ENCODE measurements around the gene RAD23B.

Gene RAD23B

GRCh38 chr9:107316795-107317661 is 33.9 kb downstream of the RAD23B start:
- peaks cover 90% of the 10 kb centered on the region for H3K79me2 ChIP-seq (ENCODE audit: low read length)
- H3K9me3 ChIP-seq (ENCODE audit: insufficient read depth, low read length): no peaks in the 10 kb centered on the region
- TF ChIP-seq CTCF (IDR thresholded peaks at IDR 0.05; ENCODE audit: low read depth, low read length): no peak
- no peak overlapping the region for H2AFZ ChIP-seq (ENCODE audit: low read depth, low read length)
- peaks cover 63% of the 10 kb centered on the region for H3K36me3 ChIP-seq (replicated peaks; ENCODE audit: low read depth, low read length)
- no peak overlapping the region for H3K9ac ChIP-seq (ENCODE audit: low read length)
- peak overlapping the region; percentile 35 for H3K27ac ChIP-seq (ENCODE audit: low read length)
- H4K20me1 ChIP-seq (ENCODE audit: insufficient read depth, low read length): peaks cover 87% of the 10 kb centered on the region
- no peak overlapping the region for H3K4me3 ChIP-seq (ENCODE audit: low read length)
- peak overlapping the region; percentile 16 for H3K4me2 ChIP-seq (ENCODE audit: low read length)
- H3K27me3 ChIP-seq (ENCODE audit: low read depth, low read length): no peaks in the 10 kb centered on the region
- H3K4me1 ChIP-seq (ENCODE audit: low read length): peaks cover 21% of the 10 kb centered on the region

GRCh38 chr9:107322643-107323042 is 39.6 kb downstream of the RAD23B start:
- no peak overlapping the region for H3K4me2 ChIP-seq (ENCODE audit: low read length)
- no peak overlapping the region for H3K4me3 ChIP-seq (ENCODE audit: low read length)
- no peak overlapping the region for H3K9ac ChIP-seq (ENCODE audit: low read length)
- H3K27me3 ChIP-seq (ENCODE audit: low read depth, low read length): no peaks in the 10 kb centered on the region
- TF ChIP-seq EZH2phosphoT487 (IDR thresholded peaks at IDR 0.05; ENCODE audit: low read depth): no peak
- no peak for TF ChIP-seq CTCF (IDR thresholded peaks at IDR 0.05; ENCODE audit: low read depth, low read length)
- H3K36me3 ChIP-seq (replicated peaks; ENCODE audit: low read depth, low read length): peaks cover 73% of the 10 kb centered on the region
- peaks cover 57% of the 10 kb centered on the region for H4K20me1 ChIP-seq (ENCODE audit: insufficient read depth, low read length)
- no peak overlapping the region for H3K27ac ChIP-seq (ENCODE audit: low read length)
- H3K79me2 ChIP-seq (ENCODE audit: low read length): peaks cover 81% of the 10 kb centered on the region
- no peaks in the 10 kb centered on the region for H3K9me3 ChIP-seq (ENCODE audit: insufficient read depth, low read length)
- H2AFZ ChIP-seq (ENCODE audit: low read depth, low read length): no peak overlapping the region
- no peaks in the 10 kb centered on the region for H3K4me1 ChIP-seq (ENCODE audit: low read length)

- H3K4me2 ChIP-seq (ENCODE audit: low read length): no peak overlapping the region
- peaks cover 81% of the 10 kb centered on the region for H3K79me2 ChIP-seq (ENCODE audit: low read length)
- H3K36me3 ChIP-seq (replicated peaks; ENCODE audit: low read depth, low read length): peaks cover 71% of the 10 kb centered on the region
- no peak overlapping the region for H3K27ac ChIP-seq (ENCODE audit: low read length)
- TF ChIP-seq EZH2phosphoT487 (IDR thresholded peaks at IDR 0.05; ENCODE audit: low read depth) (no peak), CTCF (IDR thresholded peaks at IDR 0.05; ENCODE audit: low read depth, low read length) (no peak)
- no peaks in the 10 kb centered on the region for H3K27me3 ChIP-seq (ENCODE audit: low read depth, low read length)
- H3K4me3 ChIP-seq (ENCODE audit: low read length): no peak overlapping the region
- H4K20me1 ChIP-seq (ENCODE audit: insufficient read depth, low read length): peaks cover 54% of the 10 kb centered on the region
- H3K9me3 ChIP-seq (ENCODE audit: insufficient read depth, low read length): no peaks in the 10 kb centered on the region
- H3K4me1 ChIP-seq (ENCODE audit: low read length): no peaks in the 10 kb centered on the region
- no peak overlapping the region for H3K9ac ChIP-seq (ENCODE audit: low read length)
- H2AFZ ChIP-seq (ENCODE audit: low read depth, low read length): no peak overlapping the region
Observed at GRCh38 chr9:107323836-107324585, 40.9 kb downstream of the RAD23B start.

GRCh38 chr9:107325842-107326241 is 42.8 kb downstream of the RAD23B start:
- Histone ChIP-seq H3K4me3 (ENCODE audit: low read length) (no peak overlapping the region), H3K27me3 (ENCODE audit: low read depth, low read length) (no peaks in the 10 kb centered on the region), H3K36me3 (replicated peaks; ENCODE audit: low read depth, low read length) (peaks cover 73% of the 10 kb centered on the region), H4K20me1 (ENCODE audit: insufficient read depth, low read length) (peaks cover 39% of the 10 kb centered on the region), H3K79me2 (ENCODE audit: low read length) (peaks cover 64% of the 10 kb centered on the region), H3K9me3 (ENCODE audit: insufficient read depth, low read length) (no peaks in the 10 kb centered on the region), H3K9ac (ENCODE audit: low read length) (no peak overlapping the region), H3K27ac (ENCODE audit: low read length) (no peak overlapping the region), H2AFZ (ENCODE audit: low read depth, low read length) (no peak overlapping the region), H3K4me1 (ENCODE audit: low read length) (no peaks in the 10 kb centered on the region), H3K4me2 (ENCODE audit: low read length) (no peak overlapping the region)
- no peak for TF ChIP-seq EZH2phosphoT487 (IDR thresholded peaks at IDR 0.05; ENCODE audit: low read depth)
- no peak for TF ChIP-seq CTCF (IDR thresholded peaks at IDR 0.05; ENCODE audit: low read depth, low read length)
